Spleen (tissue), 11 donors: ENCODE measurements around the gene PCSK9. TPM values are rescaled to one million over a fixed set of nuclear protein-coding genes. Genes with fewer than 3 reads are reported as not detected.

Source experiments
- DNase-seq: peaks from one replicate; pipeline ENCODE4 v3.0.0-alpha.2; 2020
- H3K27ac ChIP-seq, 8 donors: fragments of 200-600 bp; sonication (generic) in 7 of 8; 1 replicate in 4 of 8; 2 replicates in 4 of 8; pipeline versions ENCODE4 v1.5.0 to v1.8.0; 2016 to 2021; ENCODE audit warnings: inconsistent platforms in 4 of 8, mild to moderate bottlenecking in 4 of 8, moderate library complexity in 1 of 8
- H3K27me3 ChIP-seq, 7 donors: fragments of 200-600 bp; sonication (generic) in 6 of 7; replicated peaks in 1 of 7; 1 replicate in 4 of 7; 2 replicates in 3 of 7; pipeline versions ENCODE4 v1.5.0 to v1.8.0; 2016 to 2021; ENCODE audit warnings: inconsistent platforms in 3 of 7, mild to moderate bottlenecking in 1 of 7
- H3K36me3 ChIP-seq, 6 donors: fragments of 200-600 bp; sonication (generic) in 5 of 6; 1 replicate in 4 of 6; 2 replicates in 2 of 6; pipeline versions ENCODE4 v1.5.0 to v1.8.0; 2016 to 2021; ENCODE audit warnings: inconsistent platforms in 2 of 6
- H3K4me1 ChIP-seq, 6 donors: fragments of 200-600 bp; sonication (generic) in 5 of 6; 1 replicate in 3 of 6; 2 replicates in 3 of 6; pipeline versions ENCODE4 v1.5.0 to v1.8.0; 2016 to 2021; ENCODE audit warnings: inconsistent platforms in 3 of 6
- H3K4me3 ChIP-seq, 8 donors: fragments of 200-600 bp; sonication (generic) in 7 of 8; 1 replicate in 4 of 8; 2 replicates in 4 of 8; pipeline versions ENCODE4 v1.5.0 to v1.8.0; 2016 to 2021; ENCODE audit warnings: inconsistent platforms in 4 of 8, mild to moderate bottlenecking in 4 of 8, moderate library complexity in 2 of 8
- H3K9me3 ChIP-seq, 8 donors: fragments of 200-600 bp; sonication (generic) in 7 of 8; 1 replicate in 4 of 8; 2 replicates in 4 of 8; pipeline versions ENCODE4 v1.5.0 to v1.8.0; 2016 to 2021; ENCODE audit warnings: inconsistent platforms in 4 of 8
- CTCF ChIP-seq, 11 experiments: fragments of 200-600 bp in 7 of 11; fragments of 450-650 bp in 4 of 11; sonication (generic) in 4 of 11; IDR thresholded peaks in 8 of 11; conservative IDR thresholded peaks in 3 of 11; 1 replicate in 7 of 11; 2 replicates in 4 of 11; pipeline versions ENCODE4 v1.4.0 to v1.8.0; 2016 to 2021; ENCODE audit warnings: antibody characterized with exemption in 11 of 11, inconsistent platforms in 4 of 11, mild to moderate bottlenecking in 1 of 11
- POLR2A ChIP-seq, 3 donors: fragments of 450-650 bp; IDR thresholded peaks; one replicate each; pipeline ENCODE4 v1.5.1; 2017; ENCODE audit warnings: antibody characterized with exemption in 3 of 3, mild to moderate bottlenecking in 1 of 3
- POLR2AphosphoS5 ChIP-seq, 3 donors: sonication (generic); formaldehyde crosslinking; IDR thresholded peaks; one replicate each; pipeline ENCODE4 v1.5.1; 2017; ENCODE audit warnings: antibody characterized with exemption in 3 of 3
- WGBS, 5 donors: extraction: QIAGEN DNeasy Blood & Tissue Kit in 3 of 5; methylation state at CpG; one replicate each; pipeline versions ENCODE4 v1.1.5 to v1.1.7; 2013 to 2018; 5-methylcytosine and 5-hydroxymethylcytosine counted together
- intact Hi-C: fragments of 100-400 bp; cut with DNase I; formaldehyde crosslinking; loops from one replicate; pipeline ENCODE4 v1.15.0; 2023; ENCODE audit warnings: low total_unique reads
- polyA plus RNA-seq, 3 donors: library from polyadenylated mRNA; stranded (reverse); fragments of 200-250 nt; gene quantifications; one replicate each; pipeline ENCODE4 v1.2.1, GENCODE V29; 2013
- total RNA-seq, 7 donors: library from RNA; depleted of rRNA in 3 of 7; stranded (reverse); fragments of >200 nt in 3 of 7; fragmentation: NEBNext Ultra II Directional in 4 of 7; extraction: Animal tissue kit (Norgen Biotek cat#: 25700) in 4 of 7; gene quantifications; one replicate each; pipeline versions ENCODE4 v1.1.0 to v1.2.1, GENCODE V29; 2016 to 2021
- donor health status: healthy with polysubstance abuse.
- donor health status: DM: no; HTN: no; CAD: no; lungs with moderate emphysema.
- donor health status: DM: no; HTN: no; CAD: no.
- donor health status: Bipolar disorder and iron deficiency.
- donor health status: healthy.
- donor health status: DM: no; HTN: no; CAD: no.
- donor health status: DM: yes; HTN: yes; CAD: no.

PCSK9 gene
- total and polyA plus RNA-seq, 10 donors: 0.03 to 0.85 (median 0.18) TPM; not detected in 3

GRCh38 chr1:55074455-55074854 is 35.1 kb downstream of the PCSK9 start:
- Histone ChIP-seq H3K4me1 (no peaks in the 10 kb centered on the region), H3K27ac (no peak overlapping the region), H3K4me3 (no peak overlapping the region), H3K36me3 (peaks cover 6 to 100% (median 97%) of the 10 kb centered on the region in 6 donors), H3K27me3 (no peaks in the 10 kb centered on the region), H3K9me3 (no peaks in the 10 kb centered on the region)
- no peak for TF ChIP-seq POLR2A (IDR thresholded peaks at IDR 0.05)
- no peak for TF ChIP-seq CTCF (IDR thresholded peaks at IDR 0.05 in 8 of 11, conservative IDR thresholded peaks at IDR 0.05 in 3 of 11)
- TF ChIP-seq POLR2AphosphoS5 (IDR thresholded peaks at IDR 0.05): no peak
- intact Hi-C loops: no loop called here
- 72 to 100% (median 96%) methylated on average over 2 of the region's 2 CpGs for WGBS, 5 donors
- DNase-seq: no peak

- Histone ChIP-seq H3K4me1 (no peaks in the 10 kb centered on the region), H3K4me3 (no peak overlapping the region), H3K9me3 (no peaks in the 10 kb centered on the region), H3K27me3 (no peaks in the 10 kb centered on the region), H3K27ac (no peak overlapping the region), H3K36me3 (peaks cover 4 to 100% (median 97%) of the 10 kb centered on the region in 6 donors)
- DNase-seq: no peak
- WGBS, 5 donors: 89 to 100% (median 98%) methylated on average over 1 of the region's 1 CpG
- intact Hi-C loops: no loop called here
- TF ChIP-seq CTCF (IDR thresholded peaks at IDR 0.05 in 8 of 11, conservative IDR thresholded peaks at IDR 0.05 in 3 of 11) (no peak), POLR2A (IDR thresholded peaks at IDR 0.05) (no peak), POLR2AphosphoS5 (IDR thresholded peaks at IDR 0.05) (no peak)
These were observed 37.0 kb downstream of the PCSK9 start for GRCh38 chr1:55076356-55076755.

- DNase-seq: no peak
- H3K4me3 ChIP-seq: no peak overlapping the region
- no peaks in the 10 kb centered on the region for H3K4me1 ChIP-seq
- TF ChIP-seq CTCF (IDR thresholded peaks at IDR 0.05 in 8 of 11, conservative IDR thresholded peaks at IDR 0.05 in 3 of 11): no peak
- no peak overlapping the region for H3K27ac ChIP-seq
- no peaks in the 10 kb centered on the region for H3K27me3 ChIP-seq
- intact Hi-C loops: no loop called here
- peaks cover 4 to 100% (median 97%) of the 10 kb centered on the region in 6 donors for H3K36me3 ChIP-seq
- H3K9me3 ChIP-seq: no peaks in the 10 kb centered on the region
- 86 to 97% (median 93%) methylated on average over 3 of the region's 3 CpGs for WGBS, 5 donors
These were observed 39.1 kb downstream of the PCSK9 start for GRCh38 chr1:55078470-55078869.

GRCh38 chr1:55079651-55080050 is 40.3 kb downstream of the PCSK9 start:
- WGBS, 5 donors: 92 to 99% (median 98%) methylated on average over 7 of the region's 7 CpGs
- H3K36me3 ChIP-seq: peaks cover 4 to 100% (median 98%) of the 10 kb centered on the region in 6 donors

More at GRCh38 chr1:55079651-55080050, 40.3 kb downstream of the PCSK9 start:
- no peak for TF ChIP-seq POLR2AphosphoS5 (IDR thresholded peaks at IDR 0.05)
- TF ChIP-seq POLR2A (IDR thresholded peaks at IDR 0.05): no peak
- no peak for TF ChIP-seq CTCF (IDR thresholded peaks at IDR 0.05 in 8 of 11, conservative IDR thresholded peaks at IDR 0.05 in 3 of 11)
- no peak for DNase-seq
- H3K27me3 ChIP-seq: no peaks in the 10 kb centered on the region
- no peak overlapping the region for H3K27ac ChIP-seq
- intact Hi-C loops: no loop called here
- no peaks in the 10 kb centered on the region for H3K4me1 ChIP-seq
- no peak overlapping the region for H3K4me3 ChIP-seq
- no peaks in the 10 kb centered on the region for H3K9me3 ChIP-seq
